GM21737 (cell line): Measurements from ENCODE around the gene CCDC183.
"Not testable (repeated sequence)": the region's sequence is repeated elsewhere in the genome, so short reads cannot be mapped to it uniquely, and the experiment has no call there.

Experiments
- ATAC-seq: cut with Tn5 transposase; IDR thresholded peaks from one replicate; pipeline ENCODE4 v1.9.1; 2021; ENCODE audit warnings: mild to moderate bottlenecking, moderate library complexity; ENCODE audit not compliant: unreplicated experiment

CCDC183 gene

GRCh38 chr9:136799079-136799853 is 3.1 kb downstream of the CCDC183 start:
- ATAC-seq, result no peak

GRCh38 chr9:136799854-136800657 is 3.9 kb downstream of the CCDC183 start:
- no peak for ATAC-seq

GRCh38 chr9:136802321-136802720 is 6.2 kb downstream of the CCDC183 start:
- ATAC-seq, result no peak

GRCh38 chr9:136803009-136803550 is 6.9 kb downstream of the CCDC183 start:
- not testable (repeated sequence) for ATAC-seq

GRCh38 chr9:136803551-136804508 is 7.7 kb downstream of the CCDC183 start:
- no peak for ATAC-seq

GRCh38 chr9:136804509-136805206 is 8.5 kb downstream of the CCDC183 start:
- no peak for ATAC-seq

GRCh38 chr9:136805207-136805740 is 9.1 kb downstream of the CCDC183 start:
- ATAC-seq, result no peak

- ATAC-seq, result no peak
These were observed 9.9 kb downstream of the CCDC183 start for GRCh38 chr9:136806067-136806466.

GRCh38 chr9:136806631-136807201 is 10.6 kb downstream of the CCDC183 start:
- ATAC-seq, result no peak

- ATAC-seq, result peak; percentile 62
These were observed 11.3 kb downstream of the CCDC183 start, which contains the start of gene RABL6 for GRCh38 chr9:136807281-136808074. RABL6 (plus strand) TSS chr9:136807948; CDS start chr9:136808197, 249 bp downstream.

- ATAC-seq, result peak; percentile 28
These were observed 12.1 kb downstream of the CCDC183 start for GRCh38 chr9:136808075-136808805.

GRCh38 chr9:136808806-136809158 is 12.6 kb downstream of the CCDC183 start:
- ATAC-seq, result no peak

GRCh38 chr9:136814725-136815421 is 18.7 kb downstream of the CCDC183 start:
- no peak for ATAC-seq

GRCh38 chr9:136815422-136815782 is 19.3 kb downstream of the CCDC183 start:
- ATAC-seq, result no peak

GRCh38 chr9:136820971-136821825 is 25.1 kb downstream of the CCDC183 start:
- no peak for ATAC-seq

GRCh38 chr9:136821826-136822544 is 25.8 kb downstream of the CCDC183 start:
- no peak for ATAC-seq
